ENCODE data around the gene ATP5IF1. TPM values are rescaled to one million over a fixed set of nuclear protein-coding genes. Genes with fewer than 3 reads are reported as not detected.

ATP5IF1 gene
- total and polyA plus RNA-seq, 10 of the 15 experiments (the other 5 are each of a cell fraction or from before 2014, with no cell fraction given) = 253 to 1,210 (median 418) TPM

DNA sequence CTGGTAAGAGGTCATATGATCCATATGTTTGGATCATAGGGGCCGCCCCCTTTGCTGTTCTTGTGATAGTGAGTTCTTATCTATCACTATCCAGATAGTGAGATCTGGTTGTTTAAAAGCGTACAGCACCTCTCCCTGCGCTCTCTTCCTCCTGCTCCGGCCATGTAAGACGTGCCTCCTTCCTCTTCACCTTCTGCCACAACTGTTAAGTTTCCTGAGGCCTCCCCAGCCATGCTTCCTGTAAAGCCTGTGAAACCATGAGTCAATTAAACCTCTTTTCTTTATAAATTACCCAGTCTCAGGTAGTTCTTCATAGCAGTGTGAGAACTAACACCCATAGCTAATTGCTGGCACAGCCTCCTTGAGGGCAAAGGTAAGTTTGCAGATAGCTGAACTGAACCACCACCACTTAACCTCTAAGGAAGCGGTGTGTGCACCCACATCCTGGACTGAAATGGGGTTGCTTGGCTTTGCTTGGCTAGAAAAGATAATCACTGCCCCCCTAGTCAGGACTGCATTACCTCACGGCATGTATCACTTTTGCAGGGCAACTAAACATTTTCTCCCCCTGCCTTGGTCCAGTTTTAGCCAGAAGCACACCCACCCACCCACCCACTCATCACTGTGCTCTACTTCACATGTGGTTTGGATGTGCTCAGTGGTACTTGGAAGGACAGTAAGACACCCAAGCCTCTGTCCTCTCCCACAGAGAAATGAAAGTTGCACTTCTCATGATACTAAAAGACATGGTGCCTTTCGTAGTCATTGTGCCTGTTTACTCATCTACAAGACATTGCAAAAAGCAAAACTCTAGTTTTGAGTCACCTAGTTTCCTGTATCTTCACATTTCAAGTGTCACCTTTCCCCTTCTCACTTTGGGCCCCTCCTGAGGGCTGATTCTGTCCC lies 36.3 kb upstream of the ATP5IF1 start:
- ChIA-PET RAD21 (ENCODE audit: unreplicated experiment) (interaction anchor here (1.0 to 6.1 kb wide), 16 partner anchors 9 to 113 kb away, joined by 3 to 68 read pairs (median 5); partner anchors contain the start of genes EYA3 and PTAFR), SMC1A (ENCODE audit: uncharacterized antibody, unreplicated experiment) (interaction anchor here (0.6 to 22.7 kb wide), 14 partner anchors 9 to 128 kb away, joined by 3 to 445 read pairs (median 5); partner anchors contain the start of genes EYA3 and PTAFR), CTCF (interaction anchor here (0.6 to 3.7 kb wide), 14 partner anchors 10 to 528 kb away, joined by 3 to 15 read pairs (median 4); partner anchors contain the start of genes IFI6, MED18 and PTAFR), POLR2A (interaction anchor here (0.7 to 5.7 kb wide), 8 partner anchors 16 to 108 kb away, joined by 3 to 64 read pairs (median 6); partner anchors contain the start of gene PTAFR)
- H3K4me2 ChIP-seq (ENCODE audit: control insufficient read depth, insufficient read depth) = peak overlapping the region; percentile 80
- peaks cover 24 to 35% of the 10 kb centered on the region in 2 experiments for H3K36me3 ChIP-seq (ENCODE audit: control insufficient read depth in 2 of 2, insufficient read depth in 2 of 2, low read length in 1 of 2)
- ATAC-seq = peak; percentile 91
- BruUV-seq (replicated peaks) = no TSS peak
- peak overlapping the region; percentile 57; the same call in 1 of the 2 replicates for H3K4me3 ChIP-seq
- H3K79me2 ChIP-seq (ENCODE audit: control insufficient read depth, insufficient read depth, low read length) = no peaks in the 10 kb centered on the region
- intact Hi-C loops (cut with micrococcal nuclease; ENCODE audit: unreplicated experiment) = loop anchor here (1.0 kb wide), 4 partner anchors 22 to 108 kb away; no protein-coding TSS in a partner anchor
- H4K20me1 ChIP-seq (ENCODE audit: control insufficient read depth, insufficient read depth) = no peaks in the 10 kb centered on the region
- FAIRE-seq = peak; percentile 93
- DNase-seq (ENCODE audit: low read depth, low spot score) = peak; percentile 99
- WGBS (ENCODE audit: insufficient coverage, insufficient replicate concordance, low lambda C conversion rate, missing lambda C conversion rate) = 0% methylated on average over 8 of the region's 8 CpGs
- in situ Hi-C loops (cut with MboI) = no loop called here
- H3K27ac ChIP-seq (ENCODE audit: control insufficient read depth, insufficient read depth) = peak overlapping the region; percentile 83
- H3K4me1 ChIP-seq (ENCODE audit: control insufficient read depth, insufficient read depth, low read length) = peaks cover 44% of the 10 kb centered on the region
- peak overlapping the region; percentile 32; the same call in 1 of the 2 replicates for H3K9ac ChIP-seq (ENCODE audit: control insufficient read depth, insufficient read depth, low read length)
- H3K9me3 ChIP-seq (replicated peaks; ENCODE audit: control insufficient read depth, insufficient read depth, low read length) = peaks cover 2% of the 10 kb centered on the region; the same call in 2 of the 3 replicates
- no peak overlapping the region for H2AFZ ChIP-seq (ENCODE audit: control insufficient read depth, low read depth, low read length)
- H3K27me3 ChIP-seq (replicated peaks in 1 of 2; ENCODE audit: control insufficient read depth in 2 of 2, insufficient read depth in 2 of 2, low read length in 1 of 2) = no peaks in the 10 kb centered on the region
- TF ChIP-seq CBX5 (IDR thresholded peaks at IDR 0.05; ENCODE audit: low read depth) (peak; percentile 84), ZBED1 (IDR thresholded peaks at IDR 0.05; ENCODE audit: borderline replicate concordance) (peak; percentile 86; the same call in 1 of the 2 replicates), ESRRA (IDR thresholded peaks at IDR 0.05; ENCODE audit: low read length) (no peak; the same call in 1 of the 2 replicates), FOS (IDR thresholded peaks at IDR 0.05; ENCODE audit: borderline replicate concordance, extremely low read depth, insufficient read length) (no peak), NFIC (IDR thresholded peaks at IDR 0.05; ENCODE audit: low read depth, low read length) (peak; percentile 92), JUND (IDR thresholded peaks at IDR 0.05; ENCODE audit: low read depth, low read length) (peak; percentile 97), RAD21 (IDR thresholded peaks at IDR 0.05; ENCODE audit: insufficient read depth, low read depth, low read length) (peak; percentile 29; the same call in 1 of the 2 replicates), NRF1 (conservative IDR thresholded peaks at IDR 0.05; ENCODE audit: low read depth, low read length) (no peak), HCFC1 (IDR thresholded peaks at IDR 0.05; ENCODE audit: low read length) (no peak; the same call in 1 of the 2 replicates), PAX8 (IDR thresholded peaks at IDR 0.05) (no peak), YBX1 (IDR thresholded peaks at IDR 0.05) (no peak)
- TF ChIP-seq, protein P1, sequence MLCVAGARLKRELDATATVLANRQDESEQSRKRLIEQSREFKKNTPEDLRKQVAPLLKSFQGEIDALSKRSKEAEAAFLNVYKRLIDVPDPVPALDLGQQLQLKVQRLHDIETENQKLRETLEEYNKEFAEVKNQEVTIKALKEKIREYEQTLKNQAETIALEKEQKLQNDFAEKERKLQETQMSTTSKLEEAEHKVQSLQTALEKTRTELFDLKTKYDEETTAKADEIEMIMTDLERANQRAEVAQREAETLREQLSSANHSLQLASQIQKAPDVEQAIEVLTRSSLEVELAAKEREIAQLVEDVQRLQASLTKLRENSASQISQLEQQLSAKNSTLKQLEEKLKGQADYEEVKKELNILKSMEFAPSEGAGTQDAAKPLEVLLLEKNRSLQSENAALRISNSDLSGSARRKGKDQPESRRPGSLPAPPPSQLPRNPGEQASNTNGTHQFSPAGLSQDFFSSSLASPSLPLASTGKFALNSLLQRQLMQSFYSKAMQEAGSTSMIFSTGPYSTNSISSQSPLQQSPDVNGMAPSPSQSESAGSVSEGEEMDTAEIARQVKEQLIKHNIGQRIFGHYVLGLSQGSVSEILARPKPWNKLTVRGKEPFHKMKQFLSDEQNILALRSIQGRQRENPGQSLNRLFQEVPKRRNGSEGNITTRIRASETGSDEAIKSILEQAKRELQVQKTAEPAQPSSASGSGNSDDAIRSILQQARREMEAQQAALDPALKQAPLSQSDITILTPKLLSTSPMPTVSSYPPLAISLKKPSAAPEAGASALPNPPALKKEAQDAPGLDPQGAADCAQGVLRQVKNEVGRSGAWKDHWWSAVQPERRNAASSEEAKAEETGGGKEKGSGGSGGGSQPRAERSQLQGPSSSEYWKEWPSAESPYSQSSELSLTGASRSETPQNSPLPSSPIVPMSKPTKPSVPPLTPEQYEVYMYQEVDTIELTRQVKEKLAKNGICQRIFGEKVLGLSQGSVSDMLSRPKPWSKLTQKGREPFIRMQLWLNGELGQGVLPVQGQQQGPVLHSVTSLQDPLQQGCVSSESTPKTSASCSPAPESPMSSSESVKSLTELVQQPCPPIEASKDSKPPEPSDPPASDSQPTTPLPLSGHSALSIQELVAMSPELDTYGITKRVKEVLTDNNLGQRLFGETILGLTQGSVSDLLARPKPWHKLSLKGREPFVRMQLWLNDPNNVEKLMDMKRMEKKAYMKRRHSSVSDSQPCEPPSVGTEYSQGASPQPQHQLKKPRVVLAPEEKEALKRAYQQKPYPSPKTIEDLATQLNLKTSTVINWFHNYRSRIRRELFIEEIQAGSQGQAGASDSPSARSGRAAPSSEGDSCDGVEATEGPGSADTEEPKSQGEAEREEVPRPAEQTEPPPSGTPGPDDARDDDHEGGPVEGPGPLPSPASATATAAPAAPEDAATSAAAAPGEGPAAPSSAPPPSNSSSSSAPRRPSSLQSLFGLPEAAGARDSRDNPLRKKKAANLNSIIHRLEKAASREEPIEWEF (IDR thresholded peaks at IDR 0.05; ENCODE audit: insufficient replicate concordance, low read depth, low read length) = no peak
- TF ChIP-seq, protein P2, sequence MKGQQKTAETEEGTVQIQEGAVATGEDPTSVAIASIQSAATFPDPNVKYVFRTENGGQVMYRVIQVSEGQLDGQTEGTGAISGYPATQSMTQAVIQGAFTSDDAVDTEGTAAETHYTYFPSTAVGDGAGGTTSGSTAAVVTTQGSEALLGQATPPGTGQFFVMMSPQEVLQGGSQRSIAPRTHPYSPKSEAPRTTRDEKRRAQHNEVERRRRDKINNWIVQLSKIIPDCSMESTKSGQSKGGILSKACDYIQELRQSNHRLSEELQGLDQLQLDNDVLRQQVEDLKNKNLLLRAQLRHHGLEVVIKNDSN (IDR thresholded peaks at IDR 0.05; ENCODE audit: borderline replicate concordance, extremely low read length, insufficient read depth, low read depth, low read length) = no peak
- TF ChIP-seq, protein P3, sequence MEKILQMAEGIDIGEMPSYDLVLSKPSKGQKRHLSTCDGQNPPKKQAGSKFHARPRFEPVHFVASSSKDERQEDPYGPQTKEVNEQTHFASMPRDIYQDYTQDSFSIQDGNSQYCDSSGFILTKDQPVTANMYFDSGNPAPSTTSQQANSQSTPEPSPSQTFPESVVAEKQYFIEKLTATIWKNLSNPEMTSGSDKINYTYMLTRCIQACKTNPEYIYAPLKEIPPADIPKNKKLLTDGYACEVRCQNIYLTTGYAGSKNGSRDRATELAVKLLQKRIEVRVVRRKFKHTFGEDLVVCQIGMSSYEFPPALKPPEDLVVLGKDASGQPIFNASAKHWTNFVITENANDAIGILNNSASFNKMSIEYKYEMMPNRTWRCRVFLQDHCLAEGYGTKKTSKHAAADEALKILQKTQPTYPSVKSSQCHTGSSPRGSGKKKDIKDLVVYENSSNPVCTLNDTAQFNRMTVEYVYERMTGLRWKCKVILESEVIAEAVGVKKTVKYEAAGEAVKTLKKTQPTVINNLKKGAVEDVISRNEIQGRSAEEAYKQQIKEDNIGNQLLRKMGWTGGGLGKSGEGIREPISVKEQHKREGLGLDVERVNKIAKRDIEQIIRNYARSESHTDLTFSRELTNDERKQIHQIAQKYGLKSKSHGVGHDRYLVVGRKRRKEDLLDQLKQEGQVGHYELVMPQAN (conservative IDR thresholded peaks at IDR 0.05) = no peak
